ENCODE data around the gene APOOL. TPM values are rescaled to one million over a fixed set of nuclear protein-coding genes. Genes with fewer than 3 reads are reported as not detected.

The APOOL gene
- total and polyA plus RNA-seq, 9 of the 15 experiments (the other 6 are each of a cell fraction or from before 2014, with no cell fraction given) = 4.6 to 20.5 (median 10.2) TPM

GRCh38 chrX:85113746-85114145, 110.1 kb downstream of the APOOL start:
- Histone ChIP-seq H2AFZ (ENCODE audit: low read depth, low read length) (no peak overlapping the region), H3K4me3 (no peak overlapping the region), H3K27ac (ENCODE audit: extremely low read depth, low read depth, low read length) (no peak overlapping the region), H3K79me2 (ENCODE audit: control insufficient read depth, insufficient read depth, low read length) (no peaks in the 10 kb centered on the region), H3K4me2 (ENCODE audit: insufficient read depth, low read length) (no peak overlapping the region), H3K9ac (ENCODE audit: insufficient read depth in 1 of 2, low read depth in 2 of 2, low read length in 2 of 2) (no peak overlapping the region), H3K9me1 (ENCODE audit: control insufficient read depth, insufficient read depth, low read length) (no peaks in the 10 kb centered on the region), H4K20me1 (replicated peaks; ENCODE audit: control insufficient read depth, insufficient read depth, low read length) (no peaks in the 10 kb centered on the region), H3K4me1 (replicated peaks in 1 of 2; ENCODE audit: control insufficient read depth in 2 of 2, insufficient read depth in 2 of 2, low read length in 2 of 2) (no peaks in the 10 kb centered on the region), H3K9me3 (replicated peaks; ENCODE audit: control insufficient read depth, insufficient read depth, low read depth, low read length) (no peaks in the 10 kb centered on the region), H3K27me3 (ENCODE audit: control insufficient read depth in 2 of 2, insufficient read depth in 2 of 2, low read length in 2 of 2) (no peaks in the 10 kb centered on the region), H3K36me3 (ENCODE audit: control insufficient read depth, insufficient read depth, low read length) (no peaks in the 10 kb centered on the region)
- TF ChIP-seq XRCC3 (IDR thresholded peaks at IDR 0.05) (no peak), ZNF740 (CRISPR knock-in tag; IDR thresholded peaks at IDR 0.05) (no peak), ZNF740 (tag; IDR thresholded peaks at IDR 0.05) (no peak), HOXB6 (CRISPR knock-in tag; IDR thresholded peaks at IDR 0.05; ENCODE audit: borderline replicate concordance) (no peak), NFRKB (IDR thresholded peaks at IDR 0.05; ENCODE audit: low read depth) (no peak), HBP1 (CRISPR knock-in tag; IDR thresholded peaks at IDR 0.05) (no peak), HNRNPL (IDR thresholded peaks at IDR 0.05; ENCODE audit: low read depth, low read length) (no peak), NCOA6 (IDR thresholded peaks at IDR 0.05) (no peak), HES1 (IDR thresholded peaks at IDR 0.05; ENCODE audit: low read depth) (no peak), ILF3 (IDR thresholded peaks at IDR 0.05; ENCODE audit: borderline replicate concordance) (no peak), MYBL2 (IDR thresholded peaks at IDR 0.05; ENCODE audit: low read depth) (no peak), MYBL2 (CRISPR knock-in tag; IDR thresholded peaks at IDR 0.05; ENCODE audit: borderline replicate concordance) (no peak), PRMT5 (CRISPR knock-in tag; IDR thresholded peaks at IDR 0.05) (no peak)
- ChIA-PET CTCF (ENCODE audit: low intra/inter-chr PET ratio) (no interaction called here), POLR2A (no interaction called here)
- BruUV-seq (replicated peaks) = no TSS peak
- ATAC-seq (no peak), FAIRE-seq (no peak), DNase-seq (ENCODE audit: extremely low read depth in 1 of 4, low spot score in 3 of 4) (no peak)
- 0% methylated on average over 2 of the region's 2 CpGs for WGBS (ENCODE audit: insufficient coverage, low coverage, missing lambda C conversion rate)
- in situ Hi-C loops (cut with MboI) (loop anchor here (25.0 kb wide), 1 partner anchor 424 kb away; no protein-coding TSS in a partner anchor), intact Hi-C loops (cut with micrococcal nuclease) (no loop called here)
